IMR-90 (cell line): ENCODE data around the gene INSYN2A. TPM values are rescaled to one million over a fixed set of nuclear protein-coding genes. Genes with fewer than 3 reads are reported as not detected.

Source experiments
- ATAC-seq: fragments of 200-7000 bp; cut with Tn5 transposase; 2 replicates; pipeline ENCODE4 v1.9.1; 2020; ENCODE audit warnings: low read depth, mild to moderate bottlenecking, moderate library complexity
- BruUV-seq: library from RNA; stranded (reverse); fragments of 400-500 nt; replicated peaks from 2 replicates; lab custom pipeline; 2021; lab: Mats Ljungman, UMichigan
- CTCF ChIA-PET: fragments of 300-600 bp; formaldehyde crosslinking; extraction: SDS; loops from one replicate; lab custom pipeline; 2021; ENCODE audit warnings: antibody characterized with exemption; lab: Yijun Ruan, JAX
- POLR2A ChIA-PET: fragments of 300-600 bp; sonication (Branson Sonifier 250); formaldehyde crosslinking; loops from one replicate; lab custom pipeline; 2022; ENCODE audit warnings: antibody characterized with exemption; ENCODE audit not compliant: unreplicated experiment; lab: Charles Lee
- DNase-seq: peaks from one replicate; pipeline ENCODE4 v3.0.0; 2013
- H2AFZ ChIP-seq: replicated peaks from 2 replicates; pipeline ENCODE3; 2013; ENCODE audit warnings: low read length, mild to moderate bottlenecking; ENCODE audit not compliant: poor library complexity
- H2AK5ac ChIP-seq: 2 replicates; pipeline ENCODE4 v1.6.1; 2013; ENCODE audit warnings: low read depth, low read length, inconsistent platforms
- H2AK9ac ChIP-seq: replicated peaks from 2 replicates; pipeline ENCODE3; 2013; ENCODE audit warnings: mild to moderate bottlenecking, low read depth, low read length, moderate library complexity; ENCODE audit not compliant: poor library complexity
- H2BK120ac ChIP-seq: 2 replicates; pipeline ENCODE4 v1.6.1; 2013; ENCODE audit warnings: low read depth, low read length, inconsistent platforms
- H2BK15ac ChIP-seq: 3 replicates; pipeline ENCODE4 v1.6.1; 2013; ENCODE audit warnings: low read depth, low read length, inconsistent platforms
- H2BK20ac ChIP-seq: 2 replicates; pipeline ENCODE4 v1.6.1; 2013; ENCODE audit warnings: low read depth, mild to moderate bottlenecking, inconsistent platforms, low read length, moderate library complexity
- H2BK5ac ChIP-seq: 2 replicates; pipeline ENCODE4 v1.6.1; 2013; ENCODE audit warnings: mild to moderate bottlenecking, low read depth, low read length, inconsistent platforms; ENCODE audit not compliant: poor library complexity, severe bottlenecking
- H3K14ac ChIP-seq: replicated peaks from 2 replicates; pipeline ENCODE4 v1.6.1; 2013; ENCODE audit warnings: low read depth, low read length, inconsistent platforms
- H3K18ac ChIP-seq: 2 replicates; pipeline ENCODE4 v1.6.1; 2013; ENCODE audit warnings: low read depth, low read length, control low read depth
- H3K23ac ChIP-seq: 2 replicates; pipeline ENCODE4 v1.6.1; 2013; ENCODE audit warnings: low read depth, low read length, inconsistent platforms
- H3K27ac ChIP-seq: 2 replicates; pipeline ENCODE4 v1.5.1; 2013; ENCODE audit warnings: mild to moderate bottlenecking, control low read depth, low read length; ENCODE audit not compliant: insufficient read depth
- H3K27me3 ChIP-seq: 2 replicates; pipeline ENCODE4 v1.6.1; 2013; ENCODE audit warnings: low read length; ENCODE audit not compliant: control insufficient read depth, insufficient read depth
- H3K36me3 ChIP-seq: 2 replicates; pipeline ENCODE4 v1.6.1; 2013; ENCODE audit warnings: low read length, mixed read lengths; ENCODE audit not compliant: control insufficient read depth, insufficient read depth
- H3K4ac ChIP-seq: 2 replicates; pipeline ENCODE4 v1.6.1; 2013; ENCODE audit warnings: low read depth, low read length, inconsistent platforms
- H3K4me1 ChIP-seq: 2 replicates; pipeline ENCODE4 v1.6.1; 2013; ENCODE audit warnings: low read length, mixed read lengths; ENCODE audit not compliant: control insufficient read depth, insufficient read depth
- H3K4me2 ChIP-seq: 2 replicates; pipeline ENCODE4 v1.6.1; 2013; ENCODE audit warnings: low read depth, mild to moderate bottlenecking, control low read depth, low read length, moderate library complexity
- H3K4me3 ChIP-seq: 2 replicates; pipeline ENCODE4 v1.5.1; 2013; ENCODE audit warnings: low read depth, mild to moderate bottlenecking, control low read depth, low read length, moderate library complexity; ENCODE audit not compliant: insufficient read depth
- H3K56ac ChIP-seq: 2 replicates; pipeline ENCODE4 v1.6.1; 2013; ENCODE audit warnings: low read length, inconsistent platforms; ENCODE audit not compliant: insufficient read depth; ENCODE audit errors: extremely low read depth
- H3K79me1 ChIP-seq, 2 experiments: 2 replicates each; pipeline ENCODE4 v1.6.1; 2013; ENCODE audit warnings: low read length in 2 of 2, inconsistent platforms in 1 of 2, low read depth in 1 of 2
- H3K9ac ChIP-seq: 2 replicates; pipeline ENCODE4 v1.6.1; 2013; ENCODE audit warnings: low read depth, low read length, control low read depth
- H3K9me1 ChIP-seq: 2 replicates; pipeline ENCODE4 v1.6.1; 2013; ENCODE audit warnings: low read length, inconsistent platforms; ENCODE audit not compliant: insufficient read depth
- H3K9me3 ChIP-seq: 2 replicates; pipeline ENCODE4 v1.6.1; 2013; ENCODE audit warnings: low read length; ENCODE audit not compliant: control insufficient read depth, insufficient read depth
- H4K20me1 ChIP-seq: 2 replicates; pipeline ENCODE4 v1.6.1; 2013; ENCODE audit warnings: low read length, inconsistent platforms; ENCODE audit not compliant: insufficient read depth
- H4K5ac ChIP-seq: 2 replicates; pipeline ENCODE4 v1.6.1; 2013; ENCODE audit warnings: mild to moderate bottlenecking, low read depth, low read length, control low read depth
- H4K8ac ChIP-seq, 2 experiments: 2 replicates each; pipeline ENCODE4 v1.6.1; 2013; ENCODE audit warnings: low read depth in 2 of 2, low read length in 2 of 2, control low read depth in 1 of 2, inconsistent platforms in 1 of 2
- H4K91ac ChIP-seq: 2 replicates; pipeline ENCODE4 v1.6.1; 2013; ENCODE audit warnings: low read depth, low read length, inconsistent platforms; ENCODE audit not compliant: insufficient read depth
- BHLHE40 ChIP-seq: fragments of 150-350 bp; IDR thresholded peaks from 2 replicates; pipeline ENCODE4 v1.6.1; 2016; ENCODE audit warnings: mild to moderate bottlenecking, low read depth, low read length
- CEBPB ChIP-seq: IDR thresholded peaks from 2 replicates; pipeline ENCODE4 v1.6.1; 2012; ENCODE audit warnings: low read depth, low read length, improper control_type of control experiment
- MXI1 ChIP-seq: IDR thresholded peaks from 2 replicates; pipeline ENCODE4 v1.6.1; 2012; ENCODE audit warnings: low read depth, mild to moderate bottlenecking, low read length, moderate library complexity, borderline replicate concordance
- RAD21 ChIP-seq: IDR thresholded peaks from 2 replicates; pipeline ENCODE4 v1.6.1; 2012; ENCODE audit warnings: low read length, improper control_type of control experiment
- WGBS, 2 experiments: methylation state at CpG; one replicate each; pipeline versions ENCODE4 v1.1.5 to v1.1.7; 2013; ENCODE audit warnings: missing lambda C conversion rate in 2 of 2; ENCODE audit not compliant: insufficient read length in 1 of 2; ENCODE audit errors: extremely low coverage in 2 of 2; 5-methylcytosine and 5-hydroxymethylcytosine counted together
- dilution Hi-C: fragments of 300-500 bp; cut with HindIII; formaldehyde crosslinking; loops from one replicate; pipeline ENCODE4 v1.14.3; 2018; ENCODE audit warnings: low sequenced_read_pairs; ENCODE audit not compliant: unreplicated experiment
- in situ Hi-C: fragments of 300-500 bp; cut with MboI; formaldehyde crosslinking; loops from 3 replicates; pipeline ENCODE4 v1.14.3; 2019; ENCODE audit warnings: low sequenced_read_pairs, inconsistent platforms, mixed read lengths
- intact Hi-C: fragments of 100-400 bp; cut with micrococcal nuclease; formaldehyde crosslinking; loops from 2 replicates; pipeline ENCODE4 v1.10.0; 2022
- polyA plus RNA-seq, 3 experiments: library from polyadenylated mRNA; depleted of rRNA; stranded (reverse); fragments of >200 nt; gene quantifications; 2 replicates each; pipeline ENCODE4 v1.2.3, GENCODE V29; 2012; ENCODE audit warnings: low replicate concordance in 1 of 3
- total RNA-seq: library from RNA; depleted of rRNA; stranded (reverse); fragments of >200 nt; gene quantifications from 2 replicates; pipeline ENCODE4 v1.2.3, GENCODE V29; 2012

INSYN2A gene
- total and polyA plus RNA-seq, 2 of the 4 experiments (the other 2 are of a cell fraction), result 0.10 to 0.18 TPM

- 88% methylated on average over 4 of the region's 10 CpGs; no CpG with 5 or more reads in 1 of the 2 experiments for WGBS, 2 experiments
Measured at GRCh38 chr10:127151541-127151940, 44.9 kb downstream of the INSYN2A start.

More at GRCh38 chr10:127151541-127151940, 44.9 kb downstream of the INSYN2A start:
- Histone ChIP-seq H3K4me2 (no peak overlapping the region), H3K9me1 (peaks cover 36% of the 10 kb centered on the region), H3K4me3 (no peak overlapping the region), H3K18ac (no peak overlapping the region), H3K27me3 (no peaks in the 10 kb centered on the region), H3K14ac (no peak overlapping the region), H3K27ac (no peak overlapping the region), H3K36me3 (no peaks in the 10 kb centered on the region), H4K20me1 (peaks cover 22% of the 10 kb centered on the region), H3K9ac (no peak overlapping the region), H3K4me1 (peaks cover 30% of the 10 kb centered on the region), H3K79me1 (peaks cover 17 to 68% of the 10 kb centered on the region in 2 experiments), H4K91ac (no peak overlapping the region), H4K5ac (no peak overlapping the region), H2AK9ac (no peak overlapping the region), H2BK5ac (no peak overlapping the region), H4K8ac (no peak overlapping the region), H2BK120ac (peak overlapping the region; percentile 49), H3K56ac (no peak overlapping the region), H3K9me3 (no peaks in the 10 kb centered on the region), H3K4ac (peak overlapping the region; percentile 56), H2BK15ac (no peak overlapping the region), H2BK20ac (peak overlapping the region; percentile 30; the same call in 1 of the 2 replicates), H2AK5ac (peak overlapping the region; percentile 45; the same call in 1 of the 2 replicates), H2AFZ (no peak overlapping the region), H3K23ac (no peak overlapping the region)
- ChIA-PET POLR2A (no interaction called here), CTCF (no interaction called here)
- intact Hi-C loops, result no loop called here
- in situ Hi-C loops, result no loop called here
- dilution Hi-C loops, result no loop called here
- no peak for TF ChIP-seq BHLHE40
- no peak for TF ChIP-seq RAD21
- TF ChIP-seq CEBPB, result no peak
- TF ChIP-seq MXI1, result no peak
- ATAC-seq (no peak), DNase-seq (peak; percentile 65)
- BruUV-seq, result no TSS peak
